B cell (primary cell): ENCODE results near the gene CDKN2C.

Source experiments
- EZH2 ChIP-seq: IDR thresholded peaks from 2 replicates; pipeline ENCODE4 v1.6.1; 2012; ENCODE audit warnings: borderline replicate concordance, low read depth, mild to moderate bottlenecking, moderate library complexity, low read length; ENCODE audit not compliant: insufficient read depth, poor library complexity, severe bottlenecking
- TF ChIP-seq, protein P1 (sequence below): fragments of 200-600 bp; IDR thresholded peaks from one replicate; pipeline ENCODE4 v1.8.0; 2022; ENCODE audit warnings: antibody characterized with exemption, mild to moderate bottlenecking

DNA sequence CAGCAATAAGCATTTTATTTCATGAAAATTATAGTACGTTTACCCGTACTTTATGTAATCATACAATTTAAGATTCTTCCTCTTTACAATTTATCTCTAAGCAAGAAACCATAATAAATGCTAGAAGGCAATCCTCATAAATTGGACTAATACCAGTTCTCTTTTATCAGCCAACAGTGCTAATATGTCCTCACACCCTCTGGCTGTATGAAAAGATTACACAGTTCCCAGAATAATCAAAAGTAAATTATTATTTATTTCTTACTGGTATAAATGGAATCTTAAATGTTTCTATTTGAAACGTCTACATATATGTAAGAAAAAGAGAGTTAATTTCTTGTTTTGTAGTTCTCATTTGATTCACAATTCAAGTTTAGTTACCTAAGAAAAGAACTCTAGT is 3.1 kb upstream of the CDKN2C start:
- TF ChIP-seq, protein P1, sequence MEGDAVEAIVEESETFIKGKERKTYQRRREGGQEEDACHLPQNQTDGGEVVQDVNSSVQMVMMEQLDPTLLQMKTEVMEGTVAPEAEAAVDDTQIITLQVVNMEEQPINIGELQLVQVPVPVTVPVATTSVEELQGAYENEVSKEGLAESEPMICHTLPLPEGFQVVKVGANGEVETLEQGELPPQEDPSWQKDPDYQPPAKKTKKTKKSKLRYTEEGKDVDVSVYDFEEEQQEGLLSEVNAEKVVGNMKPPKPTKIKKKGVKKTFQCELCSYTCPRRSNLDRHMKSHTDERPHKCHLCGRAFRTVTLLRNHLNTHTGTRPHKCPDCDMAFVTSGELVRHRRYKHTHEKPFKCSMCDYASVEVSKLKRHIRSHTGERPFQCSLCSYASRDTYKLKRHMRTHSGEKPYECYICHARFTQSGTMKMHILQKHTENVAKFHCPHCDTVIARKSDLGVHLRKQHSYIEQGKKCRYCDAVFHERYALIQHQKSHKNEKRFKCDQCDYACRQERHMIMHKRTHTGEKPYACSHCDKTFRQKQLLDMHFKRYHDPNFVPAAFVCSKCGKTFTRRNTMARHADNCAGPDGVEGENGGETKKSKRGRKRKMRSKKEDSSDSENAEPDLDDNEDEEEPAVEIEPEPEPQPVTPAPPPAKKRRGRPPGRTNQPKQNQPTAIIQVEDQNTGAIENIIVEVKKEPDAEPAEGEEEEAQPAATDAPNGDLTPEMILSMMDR = no peak
- TF ChIP-seq EZH2 = no peak
